Spleen (tissue), 7 donors: ENCODE data around the gene HNRNPM.

Experiments used
- CTCF ChIP-seq, 11 experiments: fragments of 200-600 bp in 7 of 11; fragments of 450-650 bp in 4 of 11; sonication (generic) in 4 of 11; IDR thresholded peaks in 8 of 11; conservative IDR thresholded peaks in 3 of 11; 1 replicate in 7 of 11; 2 replicates in 4 of 11; pipeline versions ENCODE4 v1.4.0 to v1.8.0; 2016 to 2021; ENCODE audit warnings: antibody characterized with exemption in 11 of 11, inconsistent platforms in 4 of 11, mild to moderate bottlenecking in 1 of 11
- POLR2A ChIP-seq, 3 donors: fragments of 450-650 bp; IDR thresholded peaks; one replicate each; pipeline ENCODE4 v1.5.1; 2017; ENCODE audit warnings: antibody characterized with exemption in 3 of 3, mild to moderate bottlenecking in 1 of 3
- POLR2AphosphoS5 ChIP-seq, 3 donors: sonication (generic); formaldehyde crosslinking; IDR thresholded peaks; one replicate each; pipeline ENCODE4 v1.5.1; 2017; ENCODE audit warnings: antibody characterized with exemption in 3 of 3
- donor health status: DM: no; HTN: no; CAD: no; lungs with moderate emphysema.
- donor health status: DM: no; HTN: no; CAD: no.
- donor health status: DM: no; HTN: no; CAD: no.

GRCh38 chr19:8444677-8445487, at the start of gene HNRNPM:
- TF ChIP-seq CTCF (IDR thresholded peaks at IDR 0.05 in 8 of 11, conservative IDR thresholded peaks at IDR 0.05 in 3 of 11), result peak in 1 of 11 experiments; percentile 34
- peak; percentile 23 to 69 (median 39) for TF ChIP-seq POLR2A (IDR thresholded peaks at IDR 0.05)
- TF ChIP-seq POLR2AphosphoS5 (IDR thresholded peaks at IDR 0.05), result peak; percentile 97 to 98 (median 98)
